Measurements from ENCODE around the gene ZNF630. TPM values are rescaled to one million over a fixed set of nuclear protein-coding genes. Genes with fewer than 3 reads are reported as not detected.
"Not testable (repeated sequence)": the region's sequence is repeated elsewhere in the genome, so short reads cannot be mapped to it uniquely, and the experiment has no call there.

ZNF630 gene
- total and polyA plus RNA-seq, 10 of the 15 experiments (the other 5 are each of a cell fraction or from before 2014, with no cell fraction given): 0.96 to 1.9 (median 1.2) TPM

DNA sequence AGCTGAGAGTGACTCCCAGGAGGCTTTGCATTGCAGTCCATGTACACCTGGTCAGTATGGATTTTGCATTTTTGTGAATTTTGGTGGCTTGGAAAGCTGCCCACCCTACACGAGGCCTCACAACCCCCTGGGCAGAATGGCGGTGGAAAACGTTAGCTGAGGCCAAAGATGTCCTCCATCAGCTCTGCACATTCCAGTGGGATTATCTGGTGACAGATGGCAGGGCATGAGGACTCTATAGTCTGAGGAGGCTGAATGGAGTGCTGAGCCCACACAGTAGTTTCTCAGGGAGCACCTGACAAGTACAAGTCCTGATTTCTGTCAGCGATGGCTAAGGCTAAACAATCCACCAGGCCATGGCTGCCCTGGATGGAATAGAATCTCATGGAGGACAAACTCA lies 43.9 kb downstream of the ZNF630 start:
- H3K27ac ChIP-seq (ENCODE audit: control insufficient read depth, insufficient read depth); H3K4me1 ChIP-seq (ENCODE audit: control insufficient read depth, insufficient read depth, low read length); BruUV-seq (replicated peaks); POLR2A ChIA-PET; H3K36me3 ChIP-seq (ENCODE audit: control insufficient read depth in 2 of 2, insufficient read depth in 2 of 2, low read length in 1 of 2); ATAC-seq; H3K9me3 ChIP-seq (replicated peaks; ENCODE audit: control insufficient read depth, insufficient read depth, low read length); H2AFZ ChIP-seq (ENCODE audit: control insufficient read depth, low read depth, low read length); H3K27me3 ChIP-seq (replicated peaks in 1 of 2; ENCODE audit: control insufficient read depth in 2 of 2, insufficient read depth in 2 of 2, low read length in 1 of 2); H3K79me2 ChIP-seq (ENCODE audit: control insufficient read depth, insufficient read depth, low read length); DNase-seq (ENCODE audit: low read depth, low spot score); H3K4me3 ChIP-seq; H3K4me2 ChIP-seq (ENCODE audit: control insufficient read depth, insufficient read depth); H4K20me1 ChIP-seq (ENCODE audit: control insufficient read depth, insufficient read depth); H3K9ac ChIP-seq (ENCODE audit: control insufficient read depth, insufficient read depth, low read length): not testable (repeated sequence)
- ChIA-PET SMC1A (ENCODE audit: uncharacterized antibody, unreplicated experiment) (interaction anchor here (0.8 to 1.5 kb wide), 3 partner anchors 173 to 199 kb away, joined by 4 read pairs; no protein-coding TSS in a partner anchor), RAD21 (ENCODE audit: unreplicated experiment) (interaction anchor here (0.6 to 2.0 kb wide), 3 partner anchors 191 to 211 kb away, joined by 4 to 5 read pairs (median 4); no protein-coding TSS in a partner anchor), CTCF (interaction anchor here (0.6 to 6.0 kb wide), 19 partner anchors 8 to 833 kb away, joined by 3 to 65 read pairs (median 3); partner anchors contain the start of gene ZNF81)
- in situ Hi-C loops (cut with MboI) (loop anchor here (5.0 to 10.0 kb wide), 3 partner anchors 195 to 840 kb away; partner anchors contain the start of gene ARAF), intact Hi-C loops (cut with micrococcal nuclease; ENCODE audit: unreplicated experiment) (loop anchor here (2.0 to 5.0 kb wide), 4 partner anchors 69 to 530 kb away; partner anchors contain the start of genes ARAF and UXT)
- 31% methylated on average over 3 of the region's 4 CpGs for WGBS (ENCODE audit: insufficient coverage, insufficient replicate concordance, low lambda C conversion rate, missing lambda C conversion rate)
- FAIRE-seq: peak; percentile 13

DNA sequence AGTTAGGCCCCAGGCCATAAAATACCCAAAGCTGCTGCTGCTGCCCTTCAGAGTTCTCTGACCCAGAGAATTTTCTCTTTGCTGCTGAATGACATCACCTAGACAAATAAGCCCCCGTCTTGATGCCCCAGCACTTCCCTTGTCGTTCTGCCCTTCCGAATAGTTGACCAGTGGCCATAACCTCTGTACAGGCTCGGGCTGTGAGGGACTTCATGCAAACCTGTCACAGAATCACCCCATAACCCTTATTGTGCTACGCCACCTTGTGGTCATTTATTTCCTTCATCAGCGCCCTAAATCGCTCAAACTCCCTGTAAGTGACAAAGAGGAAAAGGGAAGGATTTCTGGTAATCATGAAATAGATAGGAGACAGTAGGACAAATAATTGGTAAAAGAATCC lies 45.9 kb downstream of the ZNF630 start:
- CTCF ChIA-PET: interaction anchor here (0.7 to 6.0 kb wide), 5 partner anchors 66 to 1802 kb away, joined by 3 to 65 read pairs (median 11); partner anchors contain the start of gene ZNF81
- no TSS peak for BruUV-seq (replicated peaks)
- in situ Hi-C loops (cut with MboI): loop anchor here (5.0 to 10.0 kb wide), 3 partner anchors 193 to 838 kb away; partner anchors contain the start of gene ARAF
- H3K27ac ChIP-seq (ENCODE audit: control insufficient read depth, insufficient read depth): no peak overlapping the region
- no peaks in the 10 kb centered on the region for H3K27me3 ChIP-seq (replicated peaks in 1 of 2; ENCODE audit: control insufficient read depth in 2 of 2, insufficient read depth in 2 of 2, low read length in 1 of 2)
- FAIRE-seq (peak; percentile 93), ATAC-seq (peak; percentile 85), DNase-seq (ENCODE audit: low read depth, low spot score) (peak; percentile 28)
- no peak overlapping the region for H3K9ac ChIP-seq (ENCODE audit: control insufficient read depth, insufficient read depth, low read length)
- H4K20me1 ChIP-seq (ENCODE audit: control insufficient read depth, insufficient read depth): no peaks in the 10 kb centered on the region
- peak overlapping the region; percentile 65 for H2AFZ ChIP-seq (ENCODE audit: control insufficient read depth, low read depth, low read length)
- intact Hi-C loops (cut with micrococcal nuclease; ENCODE audit: unreplicated experiment): loop anchor here (5.0 kb wide), 3 partner anchors 368 to 528 kb away; partner anchors contain the start of genes ARAF and UXT
- POLR2A ChIA-PET: no interaction called here
- WGBS (ENCODE audit: insufficient coverage, insufficient replicate concordance, low lambda C conversion rate, missing lambda C conversion rate): 0% methylated on average over 7 of the region's 7 CpGs
- no peaks in the 10 kb centered on the region for H3K79me2 ChIP-seq (ENCODE audit: control insufficient read depth, insufficient read depth, low read length)
- RAD21 ChIA-PET (ENCODE audit: unreplicated experiment): interaction anchor here (0.7 kb wide), 2 partner anchors 171 to 1898 kb away, joined by 3 to 4 read pairs; no protein-coding TSS in a partner anchor
- no peak overlapping the region for H3K4me3 ChIP-seq
- H3K9me3 ChIP-seq (replicated peaks; ENCODE audit: control insufficient read depth, insufficient read depth, low read length): no peaks in the 10 kb centered on the region
- H3K36me3 ChIP-seq (ENCODE audit: control insufficient read depth in 2 of 2, insufficient read depth in 2 of 2, low read length in 1 of 2): no peaks in the 10 kb centered on the region
- H3K4me2 ChIP-seq (ENCODE audit: control insufficient read depth, insufficient read depth): no peak overlapping the region
- SMC1A ChIA-PET (ENCODE audit: uncharacterized antibody, unreplicated experiment): interaction anchor here (1.8 kb wide), 1 partner anchor 190 kb away, joined by 5 read pairs; no protein-coding TSS in a partner anchor
- H3K4me1 ChIP-seq (ENCODE audit: control insufficient read depth, insufficient read depth, low read length): no peaks in the 10 kb centered on the region
- TF ChIP-seq MTA3 (IDR thresholded peaks at IDR 0.05; ENCODE audit: borderline replicate concordance, low read length): no peak
- TF ChIP-seq RB1 (IDR thresholded peaks at IDR 0.05; ENCODE audit: borderline replicate concordance): no peak
- TF ChIP-seq, protein P1, sequence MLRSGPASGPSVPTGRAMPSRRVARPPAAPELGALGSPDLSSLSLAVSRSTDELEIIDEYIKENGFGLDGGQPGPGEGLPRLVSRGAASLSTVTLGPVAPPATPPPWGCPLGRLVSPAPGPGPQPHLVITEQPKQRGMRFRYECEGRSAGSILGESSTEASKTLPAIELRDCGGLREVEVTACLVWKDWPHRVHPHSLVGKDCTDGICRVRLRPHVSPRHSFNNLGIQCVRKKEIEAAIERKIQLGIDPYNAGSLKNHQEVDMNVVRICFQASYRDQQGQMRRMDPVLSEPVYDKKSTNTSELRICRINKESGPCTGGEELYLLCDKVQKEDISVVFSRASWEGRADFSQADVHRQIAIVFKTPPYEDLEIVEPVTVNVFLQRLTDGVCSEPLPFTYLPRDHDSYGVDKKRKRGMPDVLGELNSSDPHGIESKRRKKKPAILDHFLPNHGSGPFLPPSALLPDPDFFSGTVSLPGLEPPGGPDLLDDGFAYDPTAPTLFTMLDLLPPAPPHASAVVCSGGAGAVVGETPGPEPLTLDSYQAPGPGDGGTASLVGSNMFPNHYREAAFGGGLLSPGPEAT (IDR thresholded peaks at IDR 0.05; ENCODE audit: low read depth): no peak
- TF ChIP-seq GABPA (IDR thresholded peaks at IDR 0.05; ENCODE audit: low read depth): no peak
- TF ChIP-seq SPI1 (IDR thresholded peaks at IDR 0.05; ENCODE audit: borderline replicate concordance, insufficient read depth, low read depth, low read length): no peak
- TF ChIP-seq, protein P2, sequence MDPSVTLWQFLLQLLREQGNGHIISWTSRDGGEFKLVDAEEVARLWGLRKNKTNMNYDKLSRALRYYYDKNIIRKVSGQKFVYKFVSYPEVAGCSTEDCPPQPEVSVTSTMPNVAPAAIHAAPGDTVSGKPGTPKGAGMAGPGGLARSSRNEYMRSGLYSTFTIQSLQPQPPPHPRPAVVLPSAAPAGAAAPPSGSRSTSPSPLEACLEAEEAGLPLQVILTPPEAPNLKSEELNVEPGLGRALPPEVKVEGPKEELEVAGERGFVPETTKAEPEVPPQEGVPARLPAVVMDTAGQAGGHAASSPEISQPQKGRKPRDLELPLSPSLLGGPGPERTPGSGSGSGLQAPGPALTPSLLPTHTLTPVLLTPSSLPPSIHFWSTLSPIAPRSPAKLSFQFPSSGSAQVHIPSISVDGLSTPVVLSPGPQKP (IDR thresholded peaks at IDR 0.05; ENCODE audit: low read depth, low read length): no peak
- TF ChIP-seq HDGF (IDR thresholded peaks at IDR 0.05): no peak
- TF ChIP-seq, protein P3, sequence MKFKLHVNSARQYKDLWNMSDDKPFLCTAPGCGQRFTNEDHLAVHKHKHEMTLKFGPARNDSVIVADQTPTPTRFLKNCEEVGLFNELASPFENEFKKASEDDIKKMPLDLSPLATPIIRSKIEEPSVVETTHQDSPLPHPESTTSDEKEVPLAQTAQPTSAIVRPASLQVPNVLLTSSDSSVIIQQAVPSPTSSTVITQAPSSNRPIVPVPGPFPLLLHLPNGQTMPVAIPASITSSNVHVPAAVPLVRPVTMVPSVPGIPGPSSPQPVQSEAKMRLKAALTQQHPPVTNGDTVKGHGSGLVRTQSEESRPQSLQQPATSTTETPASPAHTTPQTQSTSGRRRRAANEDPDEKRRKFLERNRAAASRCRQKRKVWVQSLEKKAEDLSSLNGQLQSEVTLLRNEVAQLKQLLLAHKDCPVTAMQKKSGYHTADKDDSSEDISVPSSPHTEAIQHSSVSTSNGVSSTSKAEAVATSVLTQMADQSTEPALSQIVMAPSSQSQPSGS (IDR thresholded peaks at IDR 0.05; ENCODE audit: low read length): no peak
- TF ChIP-seq TCF7 (IDR thresholded peaks at IDR 0.05; ENCODE audit: borderline replicate concordance): no peak
- TF ChIP-seq SMC3 (IDR thresholded peaks at IDR 0.05; ENCODE audit: borderline replicate concordance, low read length): peak; percentile 63
- TF ChIP-seq RAD21 (IDR thresholded peaks at IDR 0.05; ENCODE audit: insufficient read depth, low read depth, low read length): peak; percentile 73
- TF ChIP-seq CHD2 (IDR thresholded peaks at IDR 0.05; ENCODE audit: borderline replicate concordance, low read depth, low read length): no peak
- TF ChIP-seq ZSCAN29 (IDR thresholded peaks at IDR 0.05): no peak
